Endodermal cell (in vitro differentiated cells): ENCODE results near the gene BNIP2. TPM values are rescaled to one million over a fixed set of nuclear protein-coding genes. Genes with fewer than 3 reads are reported as not detected.

ENCODE experiments used
- DNase-seq: peaks from one replicate; pipeline ENCODE4 v3.0.0-alpha.2; 2017
- H3K27ac ChIP-seq: 2 replicates; pipeline ENCODE4 v1.5.1; 2013; ENCODE audit warnings: mild to moderate bottlenecking, low read depth, low read length, moderate library complexity
- H3K27me3 ChIP-seq: 2 replicates; pipeline ENCODE4 v1.6.1; 2013; ENCODE audit warnings: mild to moderate bottlenecking, low read length, moderate library complexity; ENCODE audit not compliant: insufficient read depth, control insufficient read depth, poor library complexity, severe bottlenecking
- H3K36me3 ChIP-seq: 2 replicates; pipeline ENCODE4 v1.7.0; 2013; ENCODE audit warnings: mild to moderate bottlenecking, low read length, moderate library complexity; ENCODE audit not compliant: control insufficient read depth, insufficient read depth
- H3K4me1 ChIP-seq: one replicate; pipeline ENCODE4 v1.7.0; 2013; ENCODE audit warnings: low read length; ENCODE audit not compliant: control insufficient read depth, insufficient read depth
- H3K4me3 ChIP-seq: 2 replicates; pipeline ENCODE4 v1.5.1; 2013; ENCODE audit warnings: mild to moderate bottlenecking, low read length, moderate library complexity
- H3K9ac ChIP-seq: 2 replicates; pipeline ENCODE4 v1.6.1; 2013; ENCODE audit warnings: mild to moderate bottlenecking, low read length, moderate library complexity; ENCODE audit not compliant: poor library complexity, severe bottlenecking; ENCODE audit errors: extremely low read depth
- H3K9me3 ChIP-seq: 2 replicates; pipeline ENCODE4 v1.6.1; 2013; ENCODE audit warnings: mild to moderate bottlenecking, low read length, moderate library complexity; ENCODE audit not compliant: control insufficient read depth
- H3K27ac Mint-ChIP-seq: 2 replicates; pipeline ENCODE4 v1.8.0; 2020; ENCODE audit warnings: mixed read lengths
- H3K27me3 Mint-ChIP-seq: 2 replicates; pipeline ENCODE4 v1.8.0; 2021; ENCODE audit warnings: mild to moderate bottlenecking, mixed read lengths; ENCODE audit not compliant: insufficient read depth
- H3K36me3 Mint-ChIP-seq: 2 replicates; pipeline ENCODE4 v1.8.0; 2020; ENCODE audit warnings: low read depth, mixed read lengths
- H3K4me1 Mint-ChIP-seq: 2 replicates; pipeline ENCODE4 v1.8.0; 2020; ENCODE audit warnings: mixed read lengths
- H3K4me3 Mint-ChIP-seq: 2 replicates; pipeline ENCODE4 v1.8.0; 2020; ENCODE audit warnings: mild to moderate bottlenecking, moderate library complexity, mixed read lengths
- H3K9me3 Mint-ChIP-seq: 2 replicates; pipeline ENCODE4 v1.8.0; 2020; ENCODE audit warnings: mild to moderate bottlenecking, mixed read lengths
- CTCF ChIP-seq: fragments of 200-600 bp; sonication (generic); conservative IDR thresholded peaks from 2 replicates; pipeline ENCODE4 v1.5.0; 2021; ENCODE audit warnings: antibody characterized with exemption, mild to moderate bottlenecking
- whole genome bisulfite sequencing, 2 experiments: methylation state at CpG; one replicate each; pipeline versions ENCODE4 v1.1.5 to v1.1.7; 2013; ENCODE audit warnings: missing lambda C conversion rate in 2 of 2, mixed read lengths in 1 of 2; ENCODE audit not compliant: insufficient coverage in 1 of 2, insufficient read length in 1 of 2; 5-methylcytosine and 5-hydroxymethylcytosine counted together
- total RNA-seq, 2 donors: library from RNA; stranded (reverse); fragmentation: NEBNext Ultra II Directional in 1 of 2; extraction: Animal tissue kit (Norgen Biotek cat#: 25700) in 1 of 2; gene quantifications; 2 replicates in 1 of 2; 3 replicates in 1 of 2; pipeline ENCODE4 v1.2.1, GENCODE V29; 2021

BNIP2 gene
- total RNA-seq, 2 donors from 2014 or later: 52.3 to 52.6 TPM

DNA sequence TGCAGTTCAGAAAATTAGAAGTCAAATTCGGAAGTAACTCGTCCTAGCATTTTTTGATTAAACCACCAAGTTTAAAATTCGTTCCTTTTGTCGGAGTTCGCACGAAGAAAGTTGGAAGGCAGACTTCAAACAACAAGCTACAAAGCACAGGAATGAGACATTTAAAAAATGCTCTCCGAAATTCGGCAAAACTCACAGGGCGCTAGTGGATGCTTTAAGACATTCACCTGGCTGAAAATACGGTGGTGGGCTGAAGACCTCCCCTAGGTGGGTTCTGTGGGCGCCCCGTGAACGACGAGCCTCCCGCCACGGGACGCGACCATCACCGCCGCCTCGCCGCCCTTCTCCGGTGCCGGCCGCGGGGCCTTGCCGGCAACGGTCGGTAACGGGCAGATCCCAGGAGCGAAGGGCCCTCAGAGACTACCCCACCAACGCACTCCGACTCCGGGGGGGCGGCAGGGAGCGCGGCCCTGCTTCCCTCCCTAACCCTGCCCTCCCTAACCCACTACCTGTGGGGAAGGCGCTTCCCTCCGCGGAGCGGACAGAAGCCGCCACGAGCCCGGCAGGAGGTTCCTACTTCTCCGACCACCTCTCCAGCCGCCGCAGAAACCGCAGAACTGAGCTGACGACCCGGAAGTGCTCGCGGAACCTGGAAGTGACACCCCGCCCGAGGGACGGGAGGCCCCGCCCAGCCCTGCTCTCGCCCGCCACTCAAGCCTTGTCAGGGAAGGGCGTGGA, 32.1 kb downstream of the BNIP2 start, which contains the start of gene GTF2A2:
GTF2A2 (minus strand) TSS at position 619 of the 738 bp plus-strand sequence. CDS start 5,238 bp downstream, outside the sequence.
- H3K36me3 ChIP-seq: peaks cover 62% of the 10 kb centered on the region
- Mint-ChIP-seq H3K27ac (peak within 1 kb of the TSS; percentile 73), H3K27me3 (no peaks in the 10 kb centered on the region), H3K4me3 (no peak within 1 kb of the TSS), H3K4me1 (no peaks in the 10 kb centered on the region), H3K9me3 (peaks cover 5% of the 10 kb centered on the region), H3K36me3 (peaks cover 30% of the 10 kb centered on the region)
- peak; percentile 98 for DNase-seq
- WGBS, 2 experiments: 0% methylated on average over 20 to 59 of the region's 59 CpGs
- H3K4me3 ChIP-seq: peak within 1 kb of the TSS; percentile 97
- no peak for TF ChIP-seq CTCF
- peak within 1 kb of the TSS; percentile 14 for H3K27ac ChIP-seq
- no peaks in the 10 kb centered on the region for H3K27me3 ChIP-seq
- H3K4me1 ChIP-seq: peaks cover 4% of the 10 kb centered on the region
- H3K9ac ChIP-seq: peak within 1 kb of the TSS; percentile 85
- H3K9me3 ChIP-seq: peaks cover 21% of the 10 kb centered on the region

- H3K27me3 Mint-ChIP-seq: no peaks in the 10 kb centered on the region
- peak overlapping the region; percentile 97 for H3K4me3 ChIP-seq
- no peak overlapping the region for H3K27ac ChIP-seq
- DNase-seq: no peak
- peaks cover 27% of the 10 kb centered on the region for H3K9me3 ChIP-seq
- H3K36me3 Mint-ChIP-seq: peaks cover 31% of the 10 kb centered on the region
- no peak overlapping the region for H3K9ac ChIP-seq
- H3K9me3 Mint-ChIP-seq: peaks cover 5% of the 10 kb centered on the region
- H3K4me1 ChIP-seq: peaks cover 4% of the 10 kb centered on the region
- no peak overlapping the region for H3K27ac Mint-ChIP-seq
- no peak for TF ChIP-seq CTCF
- no peaks in the 10 kb centered on the region for H3K27me3 ChIP-seq
- peaks cover 64% of the 10 kb centered on the region for H3K36me3 ChIP-seq
- no peak overlapping the region for H3K4me3 Mint-ChIP-seq
- peaks cover 2% of the 10 kb centered on the region for H3K4me1 Mint-ChIP-seq
- WGBS, 2 experiments: 86 to 97% methylated on average over 1 of the region's 1 CpG
Observed at GRCh38 chr15:59654046-59654445, 35.1 kb downstream of the BNIP2 start.

DNA sequence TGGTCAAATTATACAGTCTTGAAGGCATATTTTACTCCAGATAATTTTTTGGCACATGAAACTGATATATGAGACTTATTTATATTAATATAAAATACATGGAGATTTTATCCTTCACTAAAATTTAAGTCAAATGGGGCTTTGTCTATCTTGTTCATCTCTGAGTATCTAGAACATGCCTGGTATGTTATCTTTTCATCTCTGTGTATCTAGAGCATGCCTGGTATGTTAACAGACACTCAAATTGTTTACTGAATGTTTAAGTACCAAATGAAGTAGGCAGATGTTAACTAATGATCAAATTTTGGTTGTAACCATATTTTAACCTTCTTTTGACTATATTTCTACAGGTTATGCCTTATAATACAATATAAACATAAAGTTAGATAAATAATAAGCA, 39.5 kb downstream of the BNIP2 start:
- Histone ChIP-seq H3K9me3 (peaks cover 20% of the 10 kb centered on the region), H3K27ac (no peak overlapping the region), H3K4me3 (no peak overlapping the region), H3K36me3 (peaks cover 93% of the 10 kb centered on the region), H3K9ac (no peak overlapping the region), H3K27me3 (no peaks in the 10 kb centered on the region), H3K4me1 (no peaks in the 10 kb centered on the region)
- TF ChIP-seq CTCF: no peak
- peaks cover 50% of the 10 kb centered on the region for H3K36me3 Mint-ChIP-seq
- no peak for DNase-seq
- no peaks in the 10 kb centered on the region for H3K27me3 Mint-ChIP-seq
- peaks cover 3% of the 10 kb centered on the region for H3K9me3 Mint-ChIP-seq
- H3K4me3 Mint-ChIP-seq: no peak overlapping the region
- peaks cover 2% of the 10 kb centered on the region for H3K4me1 Mint-ChIP-seq
- no peak overlapping the region for H3K27ac Mint-ChIP-seq
